Endothelial cell of umbilical vein (primary cell): ENCODE results near the gene BSDC1. TPM values are rescaled to one million over a fixed set of nuclear protein-coding genes. Genes with fewer than 3 reads are reported as not detected.
"Not testable (repeated sequence)": the region's sequence is repeated elsewhere in the genome, so short reads cannot be mapped to it uniquely, and the experiment has no call there.

Experiments used
- BruUV-seq: library from RNA; stranded (reverse); fragments of 400-500 nt; replicated peaks from 2 replicates; lab custom pipeline; 2021; lab: Mats Ljungman, UMichigan
- CTCF ChIA-PET: fragments of 300-600, 350-600 bp; sonication (Branson Sonifier 250); formaldehyde crosslinking; loops from one replicate; lab custom pipeline; 2021; ENCODE audit warnings: antibody characterized with exemption, inconsistent platforms; lab: Charles Lee
- POLR2A ChIA-PET: fragments of 300-600, 350-600 bp; sonication (Branson Sonifier 250); formaldehyde crosslinking; loops from one replicate; lab custom pipeline; 2021; ENCODE audit warnings: antibody characterized with exemption, inconsistent platforms; lab: Charles Lee
- DNase-seq: peaks from one replicate; pipeline ENCODE4 v3.0.0-alpha.2; 2011; ENCODE audit warnings: low read depth, low spot score
- FAIRE-seq: peaks from 2 replicates; lab custom pipeline; 2011; peaks lifted over from hg19 to GRCh38; lab: Jason Lieb, UNC
- H2AFZ ChIP-seq: 2 replicates; pipeline ENCODE4 v1.6.0; 2012; ENCODE audit warnings: low read depth, low read length, control low read depth, inconsistent platforms
- H3K27ac ChIP-seq: 2 replicates; pipeline ENCODE4 v1.5.1; 2011; ENCODE audit warnings: low read depth, mild to moderate bottlenecking, control low read depth, low read length, moderate library complexity; ENCODE audit not compliant: insufficient read depth
- H3K27me3 ChIP-seq, 2 experiments: 2 replicates each; pipeline versions ENCODE4 v1.6.0 to v1.6.1; 2011; ENCODE audit warnings: low read length in 2 of 2, mixed read lengths in 1 of 2; ENCODE audit not compliant: control insufficient read depth in 2 of 2, insufficient read depth in 2 of 2
- H3K36me3 ChIP-seq, 2 experiments: 2 replicates in 1 of 2; 3 replicates in 1 of 2; pipeline ENCODE4 v1.5.1; 2011; ENCODE audit warnings: low read length in 2 of 2, mild to moderate bottlenecking in 1 of 2, moderate library complexity in 1 of 2; ENCODE audit not compliant: control insufficient read depth in 2 of 2, insufficient read depth in 2 of 2; ENCODE audit errors: extremely low read depth in 1 of 2
- H3K4me1 ChIP-seq: 3 replicates; pipeline ENCODE4 v1.5.1; 2011; ENCODE audit warnings: mild to moderate bottlenecking, low read length; ENCODE audit not compliant: control insufficient read depth, insufficient read depth; ENCODE audit errors: extremely low read depth
- H3K4me2 ChIP-seq: 2 replicates; pipeline ENCODE4 v1.6.1; 2011; ENCODE audit warnings: low read length, control low read depth, mixed read lengths; ENCODE audit not compliant: insufficient read depth
- H3K4me3 ChIP-seq, 3 experiments: fragments of 200-600 bp in 1 of 3; sonication (generic), shearing (Covaris generic) in 1 of 3; replicated peaks in 1 of 3; 2 replicates each; pipeline ENCODE4 v1.5.1; 2011 to 2016; ENCODE audit warnings: control low read depth in 3 of 3, low read length in 3 of 3, mild to moderate bottlenecking in 2 of 3, inconsistent platforms in 1 of 3, low read depth in 1 of 3, moderate library complexity in 1 of 3; ENCODE audit not compliant: insufficient read depth in 1 of 3
- H3K79me2 ChIP-seq: 2 replicates; pipeline ENCODE4 v1.6.0; 2012; ENCODE audit warnings: low read length, inconsistent platforms; ENCODE audit not compliant: control insufficient read depth, insufficient read depth
- H3K9ac ChIP-seq: replicated peaks from 2 replicates; pipeline ENCODE3; 2011; ENCODE audit warnings: low read length, control low read depth; ENCODE audit not compliant: insufficient read depth; ENCODE audit errors: extremely low read depth
- H3K9me1 ChIP-seq: replicated peaks from 3 replicates; pipeline ENCODE4 v1.6.0; 2011; ENCODE audit warnings: mild to moderate bottlenecking, low read length; ENCODE audit not compliant: control insufficient read depth, insufficient read depth; ENCODE audit errors: extremely low read depth
- H3K9me3 ChIP-seq: replicated peaks from 2 replicates; pipeline ENCODE4 v1.5.1; 2012; ENCODE audit warnings: low read length, inconsistent platforms; ENCODE audit not compliant: control insufficient read depth, insufficient read depth
- H4K20me1 ChIP-seq: replicated peaks from 2 replicates; pipeline ENCODE3; 2011; ENCODE audit warnings: mild to moderate bottlenecking, low read length; ENCODE audit not compliant: control insufficient read depth, insufficient read depth; ENCODE audit errors: extremely low read depth
- EZH2 ChIP-seq: IDR thresholded peaks from 2 replicates; pipeline ENCODE4 v1.6.1; 2012; ENCODE audit warnings: borderline replicate concordance, low read depth, mild to moderate bottlenecking, moderate library complexity, low read length, inconsistent platforms; ENCODE audit not compliant: severe bottlenecking
- FOS ChIP-seq: IDR thresholded peaks from 2 replicates; pipeline ENCODE4 v1.6.1; 2011; ENCODE audit warnings: mild to moderate bottlenecking, low read length, moderate library complexity, borderline replicate concordance; ENCODE audit not compliant: insufficient read depth
- GATA2 ChIP-seq: IDR thresholded peaks from 2 replicates; pipeline ENCODE4 v1.7.0; 2011; ENCODE audit warnings: low read depth, mild to moderate bottlenecking, moderate library complexity, mixed read lengths, low read length; ENCODE audit not compliant: insufficient read length, insufficient read depth
- JUN ChIP-seq: IDR thresholded peaks from 2 replicates; pipeline ENCODE4 v1.6.1; 2011; ENCODE audit warnings: borderline replicate concordance, low read depth; ENCODE audit not compliant: insufficient read length, insufficient read depth
- POLR2A ChIP-seq: IDR thresholded peaks from 2 replicates; pipeline ENCODE4 v1.6.1; 2012; ENCODE audit warnings: low read depth, mild to moderate bottlenecking, control low read depth, low read length
- POLR2AphosphoS5 ChIP-seq: IDR thresholded peaks from 2 replicates; pipeline ENCODE4 v1.6.1; 2012; ENCODE audit warnings: low read depth, mild to moderate bottlenecking, control low read depth, low read length, moderate library complexity; ENCODE audit not compliant: insufficient read depth
- dilution Hi-C: fragments of 300-500 bp; cut with MboI; formaldehyde crosslinking; loops from one replicate; pipeline ENCODE4 v1.15.0; 2019; ENCODE audit warnings: low sequenced_read_pairs; ENCODE audit not compliant: extremely low pct_ligation_motif_present
- intact Hi-C: fragments of 100-400 bp; cut with micrococcal nuclease; formaldehyde crosslinking; loops from one replicate; pipeline ENCODE4 v1.10.0; 2022
- polyA plus RNA-seq, 4 experiments: library from polyadenylated mRNA; depleted of rRNA in 3 of 4; stranded (reverse) in 3 of 4; unstranded in 1 of 4; fragments of >200 nt; gene quantifications; 2 replicates each; pipeline versions ENCODE4 v1.2.1 to v1.2.3, GENCODE V29; 2011 to 2012; ENCODE audit warnings: missing spikeins in 1 of 4
- total RNA-seq: library from RNA; stranded (reverse); gene quantifications from 2 replicates; pipeline ENCODE4 v1.2.3, GENCODE V29; 2021

BSDC1 gene
- total and polyA plus RNA-seq, 2 donors (not counting 3 experiments of a cell fraction or from before 2014, with no cell fraction given): 44.3 to 64.6 TPM

DNA sequence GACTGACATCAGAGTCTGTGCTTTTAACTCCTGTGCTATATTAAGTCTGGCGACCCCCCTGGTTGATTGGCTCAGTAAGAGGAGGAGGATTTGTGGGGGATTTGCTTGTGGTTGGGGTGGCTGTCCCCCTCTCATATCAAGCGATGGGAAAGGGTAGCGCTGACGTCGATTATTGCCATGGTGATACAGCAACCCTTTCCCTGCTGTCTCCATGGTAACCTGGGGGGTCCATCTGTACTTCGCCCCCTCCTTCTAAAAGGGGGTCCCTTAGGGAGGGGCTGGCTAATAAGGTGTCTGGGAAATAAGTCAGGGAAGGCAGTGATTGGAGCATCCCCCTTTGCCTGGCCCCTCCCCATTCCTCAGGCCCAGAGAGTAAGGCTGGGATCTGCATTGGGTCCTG lies 36.6 kb downstream of the BSDC1 start:
- no peak overlapping the region for H2AFZ ChIP-seq
- H3K36me3 ChIP-seq: no peaks in the 10 kb centered on the region
- intact Hi-C loops: no loop called here
- POLR2A ChIA-PET: interaction anchor here (1.4 kb wide), 1 partner anchor 22 kb away, joined by 3 read pairs; the partner anchor contains the start of gene MARCKSL1
- H3K4me3 ChIP-seq: no peak overlapping the region
- H3K27me3 ChIP-seq: no peaks in the 10 kb centered on the region
- no peaks in the 10 kb centered on the region for H3K9me1 ChIP-seq
- H3K4me1 ChIP-seq: peaks cover 9% of the 10 kb centered on the region
- H3K27ac ChIP-seq: no peak overlapping the region
- H3K9me3 ChIP-seq: no peaks in the 10 kb centered on the region
- no peak overlapping the region for H3K9ac ChIP-seq
- no peaks in the 10 kb centered on the region for H4K20me1 ChIP-seq
- H3K4me2 ChIP-seq: no peak overlapping the region
- H3K79me2 ChIP-seq: no peaks in the 10 kb centered on the region
- no peak for TF ChIP-seq POLR2AphosphoS5
- no peak for TF ChIP-seq EZH2
- TF ChIP-seq POLR2A: no peak
- no peak for TF ChIP-seq GATA2
- no peak for TF ChIP-seq FOS
- no peak for TF ChIP-seq JUN
- DNase-seq: no peak
- dilution Hi-C loops: no loop called here
- no TSS peak for BruUV-seq
- CTCF ChIA-PET: interaction anchor here (0.6 kb wide), 1 partner anchor 596 kb away, joined by 3 read pairs; no protein-coding TSS in a partner anchor
- no peak for FAIRE-seq

DNA sequence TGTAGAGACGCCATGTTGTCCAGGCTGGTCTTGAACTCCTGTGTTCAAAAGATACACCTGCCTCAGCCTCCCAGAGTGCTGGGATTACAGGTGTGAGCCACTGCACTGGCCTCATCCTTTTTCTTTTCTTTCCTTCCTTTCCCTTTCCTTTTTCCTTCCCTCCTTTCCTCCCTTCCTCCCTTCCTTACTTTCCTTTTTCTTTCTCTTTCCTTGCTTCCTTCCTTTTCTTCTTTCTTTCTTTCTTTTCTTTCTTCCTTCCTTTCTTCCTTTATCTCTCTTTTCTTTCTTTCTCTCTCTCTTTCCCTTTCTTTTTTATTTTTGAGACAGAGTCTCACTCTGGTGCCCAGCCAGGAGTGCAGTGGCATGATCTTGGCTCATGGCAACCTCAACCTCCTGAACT lies 37.8 kb downstream of the BSDC1 start:
- no peaks in the 10 kb centered on the region for H3K9me3 ChIP-seq
- intact Hi-C loops (no loop called here), dilution Hi-C loops (no loop called here)
- FAIRE-seq (no peak), DNase-seq (no peak)
- ChIA-PET POLR2A (no interaction called here), CTCF (no interaction called here)
- H3K4me3 ChIP-seq: no peak overlapping the region
- no peaks in the 10 kb centered on the region for H3K79me2 ChIP-seq
- no peaks in the 10 kb centered on the region for H4K20me1 ChIP-seq
- no peaks in the 10 kb centered on the region for H3K36me3 ChIP-seq
- BruUV-seq: no TSS peak
- H3K9me1 ChIP-seq: no peaks in the 10 kb centered on the region
- H3K27me3 ChIP-seq: no peaks in the 10 kb centered on the region
- H3K9ac ChIP-seq: no peak overlapping the region
- no peak overlapping the region for H2AFZ ChIP-seq
- no peak overlapping the region for H3K4me2 ChIP-seq
- H3K4me1 ChIP-seq: peaks cover 10% of the 10 kb centered on the region
- TF ChIP-seq JUN: no peak
- H3K27ac ChIP-seq: no peak overlapping the region

DNA sequence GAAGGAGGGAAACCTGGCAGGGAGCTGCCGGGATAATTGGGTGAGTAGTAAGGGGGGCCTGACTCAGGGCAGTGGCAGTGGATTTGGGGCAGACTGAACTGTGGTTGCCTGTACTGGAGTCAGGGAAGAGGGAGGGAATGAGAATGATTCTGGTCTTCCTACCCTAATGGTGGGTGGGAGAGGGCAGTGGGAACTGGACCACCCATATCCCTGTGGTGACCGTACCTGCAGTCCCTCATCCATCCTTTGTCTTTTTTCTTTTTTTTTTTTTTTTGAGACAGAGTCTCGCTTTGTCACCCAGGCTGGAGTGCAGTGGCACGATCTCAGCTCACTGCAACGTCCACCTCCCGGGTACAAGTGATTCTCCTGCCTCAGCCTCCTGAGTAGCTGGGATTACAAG lies 38.5 kb downstream of the BSDC1 start:
- FAIRE-seq, H3K9me1 ChIP-seq, CTCF ChIA-PET, H2AFZ ChIP-seq, H3K9me3 ChIP-seq, H4K20me1 ChIP-seq, H3K27ac ChIP-seq, H3K36me3 ChIP-seq, H3K79me2 ChIP-seq, H3K9ac ChIP-seq, DNase-seq, intact Hi-C loops, BruUV-seq, dilution Hi-C loops, H3K4me3 ChIP-seq, H3K27me3 ChIP-seq, H3K4me2 ChIP-seq, POLR2A ChIA-PET: not testable (repeated sequence)
- H3K4me1 ChIP-seq: peaks cover 12% of the 10 kb centered on the region
